ENCODE data around the gene PANK2.

The PANK2 gene

DNA sequence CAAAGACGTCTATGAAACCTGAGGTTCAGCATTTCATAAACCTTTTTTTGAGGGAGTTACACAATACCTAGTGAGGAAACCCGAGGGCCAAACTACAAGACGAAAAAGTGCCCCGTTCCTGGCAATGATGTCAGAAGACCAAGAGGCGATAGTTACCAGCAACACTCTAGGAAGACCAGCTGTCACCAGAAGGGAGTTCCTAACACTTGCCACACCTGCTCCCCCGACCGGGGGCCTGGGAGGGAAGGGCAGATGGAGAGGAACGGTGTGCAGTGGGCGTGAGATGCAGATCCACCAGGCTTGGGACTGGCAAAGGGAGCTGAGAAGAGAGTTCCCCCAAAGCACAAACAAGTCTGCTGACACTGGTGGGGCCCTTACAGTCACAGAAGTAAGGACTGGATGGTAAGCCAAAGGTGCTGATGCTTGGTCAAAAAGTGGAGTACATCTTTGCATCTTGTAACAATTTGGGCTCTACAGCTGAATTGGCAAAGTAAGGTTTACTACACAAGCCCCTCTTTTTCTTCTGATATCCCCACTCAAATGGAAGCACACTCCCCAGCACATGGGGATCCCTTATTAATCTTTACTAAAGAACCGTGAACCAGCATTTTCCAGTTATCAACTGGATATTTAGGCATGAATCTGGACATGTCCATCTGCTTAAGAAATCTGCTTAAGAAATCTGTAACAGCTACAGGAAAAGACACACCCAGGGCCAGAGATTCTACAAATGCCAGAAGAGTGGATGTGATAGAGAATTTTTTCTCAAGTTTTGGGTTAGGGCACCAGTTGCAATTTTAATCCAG, 38.5 kb downstream of the PANK2 start:
- POLR2A ChIA-PET = no interaction called here
- DNase-seq (ENCODE audit: extremely low spot score) = no peak
- TF ChIP-seq HDGF (IDR thresholded peaks at IDR 0.05; ENCODE audit: borderline replicate concordance) = no peak
- no peak for TF ChIP-seq FOXK2 (IDR thresholded peaks at IDR 0.05)
- no peak for TF ChIP-seq FOXA1 (IDR thresholded peaks at IDR 0.05)
- no peak for TF ChIP-seq TARDBP (IDR thresholded peaks at IDR 0.05)
- TF ChIP-seq SP1 (IDR thresholded peaks at IDR 0.05) = no peak
- no peak for TF ChIP-seq PKNOX1 (IDR thresholded peaks at IDR 0.05)
- TF ChIP-seq CTBP1 (IDR thresholded peaks at IDR 0.05; ENCODE audit: borderline replicate concordance) = no peak
- no peak for TF ChIP-seq ZNF384 (IDR thresholded peaks at IDR 0.05)
- no peak for TF ChIP-seq ARNT (IDR thresholded peaks at IDR 0.05)
- no peak for TF ChIP-seq NFRKB (IDR thresholded peaks at IDR 0.05)
- no peak for TF ChIP-seq SUZ12 (IDR thresholded peaks at IDR 0.05)
- no peak for TF ChIP-seq ELF4 (IDR thresholded peaks at IDR 0.05)
- TF ChIP-seq L3MBTL2 (conservative IDR thresholded peaks at IDR 0.05) = no peak
- no peak for TF ChIP-seq FOXM1 (IDR thresholded peaks at IDR 0.05; ENCODE audit: borderline replicate concordance)
- TF ChIP-seq BHLHE40 (IDR thresholded peaks at IDR 0.05; ENCODE audit: borderline replicate concordance) = no peak
- no peak for TF ChIP-seq LEF1 (IDR thresholded peaks at IDR 0.05; ENCODE audit: borderline replicate concordance)
- CTCF ChIA-PET = no interaction called here

- CTCF ChIA-PET = no interaction called here
- TF ChIP-seq NFRKB (IDR thresholded peaks at IDR 0.05) (no peak), ARNT (IDR thresholded peaks at IDR 0.05) (no peak), LEF1 (IDR thresholded peaks at IDR 0.05; ENCODE audit: borderline replicate concordance) (no peak), CTBP1 (IDR thresholded peaks at IDR 0.05; ENCODE audit: borderline replicate concordance) (no peak), L3MBTL2 (conservative IDR thresholded peaks at IDR 0.05) (no peak), SP1 (IDR thresholded peaks at IDR 0.05) (no peak), BHLHE40 (IDR thresholded peaks at IDR 0.05; ENCODE audit: borderline replicate concordance) (no peak), TARDBP (IDR thresholded peaks at IDR 0.05) (no peak), HDGF (IDR thresholded peaks at IDR 0.05; ENCODE audit: borderline replicate concordance) (no peak)
- POLR2A ChIA-PET = no interaction called here
- DNase-seq (ENCODE audit: extremely low spot score) = no peak
These were observed 40.5 kb downstream of the PANK2 start for GRCh38 chr20:3929713-3930060.

- POLR2A ChIA-PET = no interaction called here
- CTCF ChIA-PET = interaction anchor here (0.6 kb wide), 1 partner anchor 116 kb away, joined by 7 read pairs; no protein-coding TSS in a partner anchor
- TF ChIP-seq TARDBP (IDR thresholded peaks at IDR 0.05) = no peak
- no peak for DNase-seq (ENCODE audit: extremely low spot score)
These were observed 41.3 kb downstream of the PANK2 start for GRCh38 chr20:3930265-3931206.

DNA sequence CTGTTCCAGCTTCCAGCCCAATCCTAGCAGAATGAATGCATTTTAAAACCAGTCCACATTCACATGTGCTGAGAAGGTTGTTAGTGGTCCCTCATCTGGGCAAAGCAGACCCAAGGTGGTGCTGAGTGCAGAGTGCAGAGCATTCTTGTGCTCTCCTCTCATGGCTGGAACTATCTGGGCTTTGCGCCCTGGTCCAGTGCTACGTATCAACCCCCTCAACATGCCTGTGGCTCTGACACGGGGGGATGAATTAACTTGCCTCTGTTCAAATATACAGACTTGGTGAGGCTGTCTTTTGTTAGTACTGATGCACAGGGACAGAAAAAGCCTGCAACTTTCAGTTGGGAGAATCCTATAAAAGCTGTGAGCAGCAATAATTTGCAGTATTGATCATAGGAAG, 42.5 kb downstream of the PANK2 start:
- ChIA-PET POLR2A (no interaction called here), CTCF (no interaction called here)
- no peak for DNase-seq (ENCODE audit: extremely low spot score)
- no peak for TF ChIP-seq CTBP1 (IDR thresholded peaks at IDR 0.05; ENCODE audit: borderline replicate concordance)
- TF ChIP-seq BHLHE40 (IDR thresholded peaks at IDR 0.05; ENCODE audit: borderline replicate concordance) = no peak
- no peak for TF ChIP-seq LEF1 (IDR thresholded peaks at IDR 0.05; ENCODE audit: borderline replicate concordance)
- TF ChIP-seq ZNF384 (IDR thresholded peaks at IDR 0.05) = no peak
- TF ChIP-seq L3MBTL2 (conservative IDR thresholded peaks at IDR 0.05) = no peak
- no peak for TF ChIP-seq SP1 (IDR thresholded peaks at IDR 0.05)
- no peak for TF ChIP-seq SUZ12 (IDR thresholded peaks at IDR 0.05)
- TF ChIP-seq TARDBP (IDR thresholded peaks at IDR 0.05) = no peak
- no peak for TF ChIP-seq NFRKB (IDR thresholded peaks at IDR 0.05)
- TF ChIP-seq PKNOX1 (IDR thresholded peaks at IDR 0.05) = no peak
- no peak for TF ChIP-seq FOXA1 (IDR thresholded peaks at IDR 0.05)
- no peak for TF ChIP-seq FOXM1 (IDR thresholded peaks at IDR 0.05; ENCODE audit: borderline replicate concordance)
- no peak for TF ChIP-seq ARNT (IDR thresholded peaks at IDR 0.05)
- TF ChIP-seq FOXK2 (IDR thresholded peaks at IDR 0.05) = no peak
- no peak for TF ChIP-seq HDGF (IDR thresholded peaks at IDR 0.05; ENCODE audit: borderline replicate concordance)
- TF ChIP-seq ELF4 (IDR thresholded peaks at IDR 0.05) = no peak

DNA sequence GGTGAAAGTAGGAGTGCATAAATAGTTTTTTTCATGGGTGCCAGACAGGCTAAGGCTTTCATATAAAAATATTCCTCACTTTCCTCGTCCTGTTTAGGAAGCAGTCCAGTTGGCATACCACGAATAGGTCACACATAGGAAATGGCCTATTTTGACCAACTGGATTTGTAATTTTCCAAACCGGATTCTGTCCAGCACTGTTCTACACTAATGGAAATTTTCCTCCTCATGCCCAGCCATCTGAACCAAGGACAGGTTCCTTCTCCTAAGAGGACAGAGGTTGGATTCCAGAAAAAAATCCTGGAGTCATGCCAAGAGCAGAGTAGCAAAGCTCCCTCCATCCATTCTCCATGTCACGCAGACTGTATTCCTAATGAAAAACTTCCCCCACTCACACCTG, 43.1 kb downstream of the PANK2 start:
- DNase-seq (ENCODE audit: extremely low spot score) = no peak
- POLR2A ChIA-PET = no interaction called here
- CTCF ChIA-PET = no interaction called here
- TF ChIP-seq SUZ12 (IDR thresholded peaks at IDR 0.05) (no peak), FOXM1 (IDR thresholded peaks at IDR 0.05; ENCODE audit: borderline replicate concordance) (no peak), LEF1 (IDR thresholded peaks at IDR 0.05; ENCODE audit: borderline replicate concordance) (no peak), PKNOX1 (IDR thresholded peaks at IDR 0.05) (no peak), FOXA1 (IDR thresholded peaks at IDR 0.05) (no peak), FOXK2 (IDR thresholded peaks at IDR 0.05) (no peak), ARNT (IDR thresholded peaks at IDR 0.05) (no peak), BHLHE40 (IDR thresholded peaks at IDR 0.05; ENCODE audit: borderline replicate concordance) (no peak), HDGF (IDR thresholded peaks at IDR 0.05; ENCODE audit: borderline replicate concordance) (no peak), TARDBP (IDR thresholded peaks at IDR 0.05) (no peak), CTBP1 (IDR thresholded peaks at IDR 0.05; ENCODE audit: borderline replicate concordance) (no peak)

All from HEK293T (cell line).